Testis (tissue), 3 donors: ENCODE results near the gene TGFA. TPM values are rescaled to one million over a fixed set of nuclear protein-coding genes. Genes with fewer than 3 reads are reported as not detected.

Experiments
- DNase-seq: peaks from one replicate; pipeline ENCODE4 v3.0.0-alpha.2; 2019
- H3K27ac ChIP-seq, 2 donors: fragments of 200-600 bp; sonication (generic); one replicate each; pipeline ENCODE4 v1.5.1; 2019
- H3K27me3 ChIP-seq: fragments of 200-600 bp; sonication (generic); one replicate; pipeline ENCODE4 v1.5.1; 2019
- H3K36me3 ChIP-seq: fragments of 200-600 bp; sonication (generic); one replicate; pipeline ENCODE4 v1.5.1; 2017; ENCODE audit warnings: low read depth; ENCODE audit errors: missing control alignments
- H3K4me1 ChIP-seq: fragments of 200-600 bp; sonication (generic); one replicate; pipeline ENCODE4 v1.5.1; 2019
- H3K4me3 ChIP-seq, 2 donors: fragments of 200-600 bp; sonication (generic); one replicate each; pipeline ENCODE4 v1.5.1; 2017 to 2019
- H3K9me3 ChIP-seq: fragments of 200-600 bp; sonication (generic); one replicate; pipeline ENCODE4 v1.5.1; 2017
- POLR2A ChIP-seq: fragments of 450-650 bp; IDR thresholded peaks from one replicate; pipeline ENCODE4 v1.6.1; 2017; ENCODE audit warnings: antibody characterized with exemption, mild to moderate bottlenecking, moderate library complexity
- WGBS, 2 donors: methylation state at CpG; one replicate each; pipeline ENCODE4 v1.1.5; 2018; 5-methylcytosine and 5-hydroxymethylcytosine counted together
- intact Hi-C: fragments of 100-400 bp; cut with DNase I; formaldehyde crosslinking; loops from one replicate; pipeline ENCODE4 v1.15.1; 2023; ENCODE audit warnings: low total_unique reads
- polyA plus RNA-seq: library from polyadenylated mRNA; stranded (reverse); fragments of 350-450 nt; fragmentation: Illumina TruSeq; extraction: RNeasy Lipid Tissue Mini Kit (QIAGEN cat#74804); gene quantifications from one replicate; pipeline ENCODE4 v1.2.3, GENCODE V29; 2014; ENCODE audit warnings: low read depth, low replicate concordance; ENCODE audit not compliant: insufficient read depth
- total RNA-seq, 2 donors: library from RNA; depleted of rRNA; stranded (reverse); fragments of >200 nt; gene quantifications; one replicate each; pipeline ENCODE4 v1.2.3, GENCODE V29; 2016
- TF ChIP-seq, protein P1 (sequence below), 3 experiments: fragments of 450-650 bp in 2 of 3; fragments of 200-600 bp in 1 of 3; sonication (generic) in 1 of 3; IDR thresholded peaks; one replicate each; pipeline ENCODE4 v1.5.1; 2016 to 2019; ENCODE audit warnings: antibody characterized with exemption in 3 of 3, mild to moderate bottlenecking in 2 of 3, moderate library complexity in 1 of 3

Gene TGFA
- total and polyA plus RNA-seq, 3 donors from 2014 or later, result 0.62 to 5.1 (median 1.3) TPM

- Histone ChIP-seq H3K27ac (no peak overlapping the region), H3K4me1 (no peaks in the 10 kb centered on the region), H3K36me3 (no peaks in the 10 kb centered on the region), H3K27me3 (no peaks in the 10 kb centered on the region), H3K9me3 (no peaks in the 10 kb centered on the region), H3K4me3 (no peak overlapping the region)
- intact Hi-C loops, result no loop called here
- WGBS, 2 donors, result 79 to 84% methylated on average over 3 of the region's 3 CpGs
- no peak for DNase-seq
- TF ChIP-seq POLR2A, result no peak
- TF ChIP-seq, protein P1, sequence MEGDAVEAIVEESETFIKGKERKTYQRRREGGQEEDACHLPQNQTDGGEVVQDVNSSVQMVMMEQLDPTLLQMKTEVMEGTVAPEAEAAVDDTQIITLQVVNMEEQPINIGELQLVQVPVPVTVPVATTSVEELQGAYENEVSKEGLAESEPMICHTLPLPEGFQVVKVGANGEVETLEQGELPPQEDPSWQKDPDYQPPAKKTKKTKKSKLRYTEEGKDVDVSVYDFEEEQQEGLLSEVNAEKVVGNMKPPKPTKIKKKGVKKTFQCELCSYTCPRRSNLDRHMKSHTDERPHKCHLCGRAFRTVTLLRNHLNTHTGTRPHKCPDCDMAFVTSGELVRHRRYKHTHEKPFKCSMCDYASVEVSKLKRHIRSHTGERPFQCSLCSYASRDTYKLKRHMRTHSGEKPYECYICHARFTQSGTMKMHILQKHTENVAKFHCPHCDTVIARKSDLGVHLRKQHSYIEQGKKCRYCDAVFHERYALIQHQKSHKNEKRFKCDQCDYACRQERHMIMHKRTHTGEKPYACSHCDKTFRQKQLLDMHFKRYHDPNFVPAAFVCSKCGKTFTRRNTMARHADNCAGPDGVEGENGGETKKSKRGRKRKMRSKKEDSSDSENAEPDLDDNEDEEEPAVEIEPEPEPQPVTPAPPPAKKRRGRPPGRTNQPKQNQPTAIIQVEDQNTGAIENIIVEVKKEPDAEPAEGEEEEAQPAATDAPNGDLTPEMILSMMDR (IDR thresholded peaks at IDR 0.05), result no peak
Measured at GRCh38 chr2:70509565-70509964, 44.1 kb downstream of the TGFA start.

GRCh38 chr2:70508711-70509462, 44.7 kb downstream of the TGFA start:
- Histone ChIP-seq H3K27me3 (no peaks in the 10 kb centered on the region), H3K4me1 (no peaks in the 10 kb centered on the region), H3K36me3 (no peaks in the 10 kb centered on the region), H3K9me3 (no peaks in the 10 kb centered on the region), H3K4me3 (no peak overlapping the region), H3K27ac (no peak overlapping the region)
- no peak for TF ChIP-seq POLR2A
- TF ChIP-seq, protein P1 (IDR thresholded peaks at IDR 0.05), result no peak
- no peak for DNase-seq
- intact Hi-C loops, result no loop called here
- WGBS, 2 donors, result 64 to 65% methylated on average over 7 of the region's 7 CpGs

DNA sequence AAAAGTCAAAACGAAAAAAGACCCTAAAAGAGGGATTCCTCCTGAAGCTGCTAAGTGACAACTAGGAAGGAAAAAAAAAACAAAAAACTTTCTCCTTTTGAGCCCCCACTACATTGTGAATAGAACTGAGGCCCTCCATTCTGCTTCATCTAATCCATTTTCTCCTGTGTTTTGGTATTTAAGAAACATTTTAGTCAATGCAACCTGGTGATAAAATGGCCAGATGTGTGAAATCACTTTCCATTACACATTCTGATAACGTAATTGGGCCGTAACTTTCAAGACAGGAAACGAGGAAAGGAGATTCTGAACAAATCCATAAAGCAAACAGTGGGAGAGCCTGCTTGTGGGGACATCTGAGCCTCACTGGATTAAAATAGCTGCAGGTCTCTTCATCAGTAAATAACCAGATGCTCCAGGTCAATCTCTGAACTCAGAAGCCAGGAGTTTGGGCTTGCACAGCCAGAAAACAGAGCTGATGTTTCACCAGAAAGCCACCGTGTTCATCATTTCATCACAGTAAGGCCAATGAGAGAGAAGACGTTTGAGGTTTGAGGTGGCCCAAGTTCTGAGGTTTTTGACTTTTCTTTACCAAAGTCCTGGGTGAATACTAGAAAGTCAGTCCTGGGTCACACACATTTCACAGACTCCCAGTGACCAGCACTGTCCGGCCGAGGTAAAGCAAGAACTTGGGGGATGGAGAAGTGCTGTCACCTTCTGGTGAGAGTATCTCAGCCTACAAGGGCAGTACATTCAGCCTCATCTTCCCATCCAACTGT, 47.8 kb downstream of the TGFA start:
- Histone ChIP-seq H3K9me3 (no peaks in the 10 kb centered on the region), H3K27ac (no peak overlapping the region), H3K27me3 (no peaks in the 10 kb centered on the region), H3K4me1 (no peaks in the 10 kb centered on the region), H3K36me3 (no peaks in the 10 kb centered on the region), H3K4me3 (no peak overlapping the region)
- intact Hi-C loops, result no loop called here
- DNase-seq, result no peak
- WGBS, 2 donors, result 66 to 67% methylated on average over 6 to 8 of the region's 8 CpGs
- no peak for TF ChIP-seq POLR2A
- TF ChIP-seq, protein P1 (IDR thresholded peaks at IDR 0.05), result no peak

DNA sequence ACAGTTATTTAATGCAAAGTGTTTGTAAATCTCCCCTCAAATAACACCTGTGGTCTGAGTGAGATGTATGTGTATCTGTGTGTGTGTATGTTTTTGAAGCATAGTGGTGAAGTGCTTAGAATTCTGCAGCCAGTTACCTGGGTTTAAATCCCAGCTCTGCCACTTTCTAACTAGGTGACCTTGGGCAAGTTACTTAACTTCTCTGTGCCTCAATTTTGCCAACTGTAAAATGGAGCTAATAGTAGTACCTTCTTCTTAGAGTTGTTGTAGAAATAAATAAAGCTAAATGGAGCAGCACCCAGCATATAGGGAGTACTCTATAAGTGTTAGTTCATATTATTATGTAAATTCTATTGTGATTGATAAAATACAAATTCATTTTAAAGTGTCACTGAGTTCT, 48.9 kb downstream of the TGFA start:
- Histone ChIP-seq H3K4me1 (no peaks in the 10 kb centered on the region), H3K36me3 (no peaks in the 10 kb centered on the region), H3K4me3 (no peak overlapping the region), H3K27ac (no peak overlapping the region), H3K9me3 (no peaks in the 10 kb centered on the region), H3K27me3 (no peaks in the 10 kb centered on the region)
- no peak for DNase-seq
- intact Hi-C loops, result no loop called here
- TF ChIP-seq, protein P1 (IDR thresholded peaks at IDR 0.05), result no peak
